GM12872 (cell line): ENCODE data around the gene COL27A1.

Experiments used
- CTCF ChIP-seq: IDR thresholded peaks from 3 replicates; pipeline ENCODE4 v1.5.1; 2011; ENCODE audit warnings: low read depth, mild to moderate bottlenecking, low read length, moderate library complexity; ENCODE audit not compliant: insufficient read depth

COL27A1 gene

GRCh38 chr9:114174557-114174875, 19.2 kb downstream of the COL27A1 start:
- no peak for TF ChIP-seq CTCF

DNA sequence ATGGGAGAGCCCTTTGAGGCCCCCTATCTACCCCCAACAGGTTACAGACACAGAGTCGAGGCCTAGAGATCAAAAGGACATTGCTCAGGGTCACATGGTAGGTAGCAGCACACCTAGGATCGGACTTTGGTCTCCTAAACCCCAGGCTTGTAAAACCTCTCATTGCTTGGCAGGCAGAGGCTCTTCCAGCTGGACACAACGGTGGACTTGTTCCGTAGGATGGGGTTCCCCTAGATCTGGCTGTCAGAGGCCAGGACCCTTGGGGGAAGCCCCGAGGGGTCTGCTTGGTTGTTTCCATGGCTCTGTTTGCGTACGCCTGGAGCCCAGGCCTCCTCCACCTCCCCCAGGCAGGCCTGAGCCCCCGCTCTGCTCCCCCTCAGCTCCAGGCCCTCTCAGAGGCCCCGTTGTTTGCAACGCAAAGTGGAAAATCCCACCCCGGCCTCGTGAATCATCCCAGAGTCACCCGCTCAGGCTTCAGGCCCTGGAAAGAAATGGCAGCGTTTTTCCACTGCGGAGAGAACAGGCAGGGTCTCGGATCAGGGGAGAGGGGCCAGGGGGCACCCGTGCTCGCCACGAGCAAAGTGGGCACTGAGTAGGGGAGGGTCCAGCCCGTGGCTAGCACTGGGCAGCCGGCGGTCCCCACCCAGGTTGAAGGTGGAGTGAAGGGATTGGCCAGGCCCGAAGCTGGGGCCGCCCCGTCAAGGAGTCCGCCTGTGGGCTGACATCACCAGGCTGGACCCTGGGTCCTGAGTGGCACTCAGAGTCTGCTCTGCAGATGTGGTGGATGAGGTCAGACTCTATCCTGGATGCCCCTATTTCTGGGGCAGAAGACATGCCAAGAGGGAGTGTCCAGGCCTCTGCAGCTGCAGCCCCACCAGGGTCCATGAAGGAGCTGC, 19.8 kb downstream of the COL27A1 start:
- no peak for TF ChIP-seq CTCF

- TF ChIP-seq CTCF: no peak
These were observed 21.4 kb downstream of the COL27A1 start for GRCh38 chr9:114176624-114177291.

- no peak for TF ChIP-seq CTCF
These were observed 22.2 kb downstream of the COL27A1 start for GRCh38 chr9:114177423-114178064.

GRCh38 chr9:114178076-114178475, 22.7 kb downstream of the COL27A1 start:
- no peak for TF ChIP-seq CTCF

DNA sequence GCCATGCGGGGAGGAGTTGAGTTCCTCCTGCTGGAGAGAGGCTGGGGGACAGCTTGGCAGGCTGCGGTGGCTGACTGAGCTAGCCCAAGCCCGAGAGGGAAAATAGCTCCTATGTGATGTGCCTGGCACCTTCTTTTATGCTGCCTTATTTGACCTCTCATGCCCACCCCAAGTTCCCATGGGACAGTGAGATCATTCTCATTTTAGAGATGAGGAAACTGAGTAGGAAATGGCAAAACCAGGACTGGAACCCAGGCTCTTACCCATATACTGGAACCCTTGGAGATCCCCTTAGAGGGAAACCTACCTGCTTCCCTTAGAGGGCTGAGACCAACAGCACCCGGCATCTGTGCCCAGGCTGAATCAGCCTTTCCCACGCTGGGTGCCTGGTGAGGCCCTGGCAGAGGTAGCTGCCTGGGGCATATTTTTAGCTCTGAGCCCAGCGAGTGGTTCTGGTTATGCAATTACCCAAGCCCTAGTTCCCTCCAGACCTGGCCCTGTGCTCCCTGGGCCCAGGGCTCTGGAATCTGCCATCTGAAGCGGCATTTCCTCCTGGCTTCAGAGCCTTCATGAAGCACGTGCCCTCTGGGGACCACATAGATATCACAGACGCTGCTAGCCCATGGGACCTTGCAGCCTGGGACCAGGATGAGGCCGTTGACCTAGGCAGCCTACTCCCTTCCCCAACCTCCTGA, 23.6 kb downstream of the COL27A1 start:
- no peak for TF ChIP-seq CTCF

- no peak for TF ChIP-seq CTCF
These were observed 24.2 kb downstream of the COL27A1 start for GRCh38 chr9:114179516-114179915.
